Rectal smooth muscle tissue (tissue), 1 donor: Measurements from ENCODE around the gene CPED1.

Experiments used
- H3K27ac ChIP-seq: one replicate; pipeline ENCODE4 v1.7.0; 2013; ENCODE audit warnings: low read depth, low read length, inconsistent platforms
- H3K27me3 ChIP-seq: one replicate; pipeline ENCODE4 v1.7.0; 2013; ENCODE audit warnings: low read length; ENCODE audit not compliant: control insufficient read depth, insufficient read depth
- H3K36me3 ChIP-seq: one replicate; pipeline ENCODE4 v1.7.0; 2013; ENCODE audit warnings: low read length; ENCODE audit not compliant: control insufficient read depth, insufficient read depth
- H3K4me1 ChIP-seq: one replicate; pipeline ENCODE4 v1.7.0; 2013; ENCODE audit warnings: low read length; ENCODE audit not compliant: control insufficient read depth, insufficient read depth
- H3K4me3 ChIP-seq: one replicate; pipeline ENCODE4 v1.7.0; 2013; ENCODE audit warnings: low read length
- H3K9ac ChIP-seq: one replicate; pipeline ENCODE4 v1.7.0; 2013; ENCODE audit warnings: low read length

Gene CPED1

GRCh38 chr7:121187676-121188075, 199.2 kb downstream of the CPED1 start:
- Histone ChIP-seq H3K36me3 (no peaks in the 10 kb centered on the region), H3K9ac (no peak overlapping the region), H3K4me3 (no peak overlapping the region), H3K27ac (no peak overlapping the region), H3K4me1 (no peaks in the 10 kb centered on the region), H3K27me3 (no peaks in the 10 kb centered on the region)

GRCh38 chr7:121192834-121193233, 204.3 kb downstream of the CPED1 start:
- Histone ChIP-seq H3K4me1 (no peaks in the 10 kb centered on the region), H3K4me3 (no peak overlapping the region), H3K27me3 (no peaks in the 10 kb centered on the region), H3K27ac (no peak overlapping the region), H3K9ac (no peak overlapping the region), H3K36me3 (no peaks in the 10 kb centered on the region)

- H3K4me1 ChIP-seq = no peaks in the 10 kb centered on the region
- no peaks in the 10 kb centered on the region for H3K36me3 ChIP-seq
- H3K4me3 ChIP-seq = no peak overlapping the region
- no peaks in the 10 kb centered on the region for H3K27me3 ChIP-seq
- no peak overlapping the region for H3K9ac ChIP-seq
- no peak overlapping the region for H3K27ac ChIP-seq
These were observed 206.5 kb downstream of the CPED1 start for GRCh38 chr7:121195010-121195409.

- no peak overlapping the region for H3K27ac ChIP-seq
- H3K9ac ChIP-seq = no peak overlapping the region
- H3K4me1 ChIP-seq = no peaks in the 10 kb centered on the region
These were observed 207.4 kb downstream of the CPED1 start for GRCh38 chr7:121195874-121196273.

GRCh38 chr7:121196286-121196685, 207.8 kb downstream of the CPED1 start:
- Histone ChIP-seq H3K27me3 (no peaks in the 10 kb centered on the region), H3K4me1 (no peaks in the 10 kb centered on the region), H3K9ac (no peak overlapping the region), H3K27ac (no peak overlapping the region), H3K36me3 (no peaks in the 10 kb centered on the region), H3K4me3 (no peak overlapping the region)

More at GRCh38 chr7:121195874-121196273, 207.4 kb downstream of the CPED1 start:
- Histone ChIP-seq H3K27me3 (no peaks in the 10 kb centered on the region), H3K36me3 (no peaks in the 10 kb centered on the region), H3K4me3 (no peak overlapping the region)

- Histone ChIP-seq H3K4me3 (no peak overlapping the region), H3K9ac (no peak overlapping the region), H3K36me3 (no peaks in the 10 kb centered on the region), H3K4me1 (no peaks in the 10 kb centered on the region), H3K27me3 (no peaks in the 10 kb centered on the region), H3K27ac (no peak overlapping the region)
These were observed 208.9 kb downstream of the CPED1 start for GRCh38 chr7:121197455-121197854.

- H3K27me3 ChIP-seq = no peaks in the 10 kb centered on the region
- H3K36me3 ChIP-seq = no peaks in the 10 kb centered on the region
- H3K4me3 ChIP-seq = no peak overlapping the region
- H3K27ac ChIP-seq = no peak overlapping the region
- H3K4me1 ChIP-seq = no peaks in the 10 kb centered on the region
- no peak overlapping the region for H3K9ac ChIP-seq
These were observed 210.0 kb downstream of the CPED1 start for GRCh38 chr7:121198502-121198901.

GRCh38 chr7:121202125-121202524, 213.6 kb downstream of the CPED1 start:
- no peaks in the 10 kb centered on the region for H3K4me1 ChIP-seq
- no peaks in the 10 kb centered on the region for H3K36me3 ChIP-seq
- H3K9ac ChIP-seq = no peak overlapping the region
- H3K27ac ChIP-seq = no peak overlapping the region
- no peaks in the 10 kb centered on the region for H3K27me3 ChIP-seq
- no peak overlapping the region for H3K4me3 ChIP-seq

- Histone ChIP-seq H3K36me3 (no peaks in the 10 kb centered on the region), H3K9ac (no peak overlapping the region), H3K27me3 (no peaks in the 10 kb centered on the region), H3K27ac (no peak overlapping the region), H3K4me3 (no peak overlapping the region), H3K4me1 (no peaks in the 10 kb centered on the region)
These were observed 214.3 kb downstream of the CPED1 start for GRCh38 chr7:121202834-121203233.

- Histone ChIP-seq H3K27ac (no peak overlapping the region), H3K4me3 (no peak overlapping the region), H3K27me3 (no peaks in the 10 kb centered on the region), H3K36me3 (no peaks in the 10 kb centered on the region), H3K4me1 (no peaks in the 10 kb centered on the region), H3K9ac (no peak overlapping the region)
These were observed 216.0 kb downstream of the CPED1 start for GRCh38 chr7:121204537-121204936.

- no peak overlapping the region for H3K4me3 ChIP-seq
These were observed 217.3 kb downstream of the CPED1 start for GRCh38 chr7:121205777-121206176.

GRCh38 chr7:121211253-121211652, 222.7 kb downstream of the CPED1 start:
- H3K36me3 ChIP-seq = no peaks in the 10 kb centered on the region
- no peaks in the 10 kb centered on the region for H3K27me3 ChIP-seq
- H3K4me1 ChIP-seq = no peaks in the 10 kb centered on the region
- H3K4me3 ChIP-seq = no peak overlapping the region
- no peak overlapping the region for H3K27ac ChIP-seq
- H3K9ac ChIP-seq = no peak overlapping the region

More at GRCh38 chr7:121205777-121206176, 217.3 kb downstream of the CPED1 start:
- no peak overlapping the region for H3K27ac ChIP-seq
- H3K4me1 ChIP-seq = no peaks in the 10 kb centered on the region
- H3K9ac ChIP-seq = no peak overlapping the region
- no peaks in the 10 kb centered on the region for H3K36me3 ChIP-seq
- H3K27me3 ChIP-seq = no peaks in the 10 kb centered on the region

- Histone ChIP-seq H3K27ac (no peak overlapping the region), H3K27me3 (no peaks in the 10 kb centered on the region), H3K4me1 (no peaks in the 10 kb centered on the region), H3K4me3 (no peak overlapping the region), H3K9ac (no peak overlapping the region), H3K36me3 (no peaks in the 10 kb centered on the region)
These were observed 223.5 kb downstream of the CPED1 start for GRCh38 chr7:121212036-121212435.
